ENCODE results near the gene RAMP2. TPM values are rescaled to one million over a fixed set of nuclear protein-coding genes. Genes with fewer than 3 reads are reported as not detected.

Gene RAMP2
- 10 to 100 TPM; 16.3 TPM for total RNA-seq

GRCh38 chr17:42760652-42761581 is at the start of gene RAMP2:
Gene RAMP2, plus strand, starts transcription at chr17:42761227. Its CDS starts 35 bp downstream, at chr17:42761262.
- no peak for DNase-seq (ENCODE audit: low spot score)
- Histone ChIP-seq H3K27ac (peak within 1 kb of the TSS; percentile 47 to 53), H3K9me3 (no peaks in the 10 kb centered on the region), H3K36me3 (no peaks in the 10 kb centered on the region), H3K4me3 (peak within 1 kb of the TSS; percentile 48 to 52), H3K4me1 (replicated peaks) (no peaks in the 10 kb centered on the region), H3K27me3 (replicated peaks; ENCODE audit: insufficient read depth) (no peaks in the 10 kb centered on the region)
- WGBS, result 4% methylated on average over 53 of the region's 92 CpGs
- peak in 1 of 4 experiments; percentile 13 for TF ChIP-seq CTCF (IDR thresholded peaks at IDR 0.05)
- no peak for TF ChIP-seq POLR2A (IDR thresholded peaks at IDR 0.05)
- intact Hi-C loops (cut with DNase I), result loop anchor here (10.0 kb wide), 1 partner anchor 176 kb away; no protein-coding TSS in a partner anchor

- no peak overlapping the region for H3K4me3 ChIP-seq
- intact Hi-C loops (cut with DNase I), result loop anchor here (5.0 kb wide), 1 partner anchor 101 kb away; the partner anchor contains the start of gene BECN1
- H3K36me3 ChIP-seq, result peaks cover 3 to 14% of the 10 kb centered on the region in 2 donors
- H3K27me3 ChIP-seq (replicated peaks; ENCODE audit: insufficient read depth), result no peaks in the 10 kb centered on the region
- DNase-seq (ENCODE audit: low spot score), result peak; percentile 54
- H3K9me3 ChIP-seq, result no peaks in the 10 kb centered on the region
- H3K4me1 ChIP-seq (replicated peaks), result no peaks in the 10 kb centered on the region
- 12% methylated on average over 2 of the region's 2 CpGs for WGBS
- TF ChIP-seq POLR2A (IDR thresholded peaks at IDR 0.05), result no peak
- peak; percentile 60 for TF ChIP-seq POLR2AphosphoS5 (IDR thresholded peaks at IDR 0.05)
- TF ChIP-seq CTCF (IDR thresholded peaks at IDR 0.05), result peak; percentile 37 to 88 (median 74)
- H3K27ac ChIP-seq, result peak overlapping the region in 1 of 2 donors; percentile 20
Measured at GRCh38 chr17:42720996-42721583, 39.9 kb upstream of the RAMP2 start.

- Histone ChIP-seq H3K9me3 (no peaks in the 10 kb centered on the region), H3K27ac (no peak overlapping the region), H3K4me3 (no peak overlapping the region), H3K4me1 (replicated peaks) (no peaks in the 10 kb centered on the region), H3K36me3 (peaks cover 2 to 10% of the 10 kb centered on the region in 2 donors), H3K27me3 (replicated peaks; ENCODE audit: insufficient read depth) (no peaks in the 10 kb centered on the region)
- no peak for DNase-seq (ENCODE audit: low spot score)
- 82% methylated on average over 3 of the region's 3 CpGs for WGBS
- intact Hi-C loops (cut with DNase I), result loop anchor here (2.0 to 5.0 kb wide), 2 partner anchors 41 to 99 kb away; partner anchors contain the start of gene BECN1
- TF ChIP-seq POLR2AphosphoS5 (IDR thresholded peaks at IDR 0.05), result no peak
- no peak for TF ChIP-seq POLR2A (IDR thresholded peaks at IDR 0.05)
- TF ChIP-seq CTCF (IDR thresholded peaks at IDR 0.05), result no peak
Measured at GRCh38 chr17:42723636-42724035, 37.4 kb upstream of the RAMP2 start.

GRCh38 chr17:42725143-42725542 is 35.9 kb upstream of the RAMP2 start:
- H3K4me3 ChIP-seq, result no peak overlapping the region
- H3K27ac ChIP-seq, result no peak overlapping the region
- no peaks in the 10 kb centered on the region for H3K27me3 ChIP-seq (replicated peaks; ENCODE audit: insufficient read depth)
- WGBS, result 97% methylated on average over 6 of the region's 6 CpGs
- H3K9me3 ChIP-seq, result no peaks in the 10 kb centered on the region
- intact Hi-C loops (cut with DNase I), result no loop called here
- DNase-seq (ENCODE audit: low spot score), result no peak
- peaks cover 0 to 7% of the 10 kb centered on the region in 2 donors for H3K36me3 ChIP-seq
- H3K4me1 ChIP-seq (replicated peaks), result no peaks in the 10 kb centered on the region
- no peak for TF ChIP-seq CTCF (IDR thresholded peaks at IDR 0.05)
- TF ChIP-seq POLR2A (IDR thresholded peaks at IDR 0.05), result no peak
- no peak for TF ChIP-seq POLR2AphosphoS5 (IDR thresholded peaks at IDR 0.05)
